Stimulated activated naive CD8-positive, alpha-beta T cell treated with anti-CD3 and anti-CD28 coated beads, Interleukin-15, Interleukin-2, amounts not matched to agents 100 U/mL and 50 U/mL, for 24 hours (primary cell): ENCODE results near the gene VPS37C.
"Not testable (repeated sequence)": the region's sequence is repeated elsewhere in the genome, so short reads cannot be mapped to it uniquely, and the experiment has no call there.

Experiments
- ATAC-seq: fragments of 150-1000 bp; cut with Tn5 transposase; one replicate; pipeline ENCODE4 v1.10.0; 2021
- DNase-seq: peaks from one replicate; pipeline ENCODE4 v3.0.0; 2021

The VPS37C gene

GRCh38 chr11:61116426-61117167 lies 44.6 kb downstream of the VPS37C start:
- ATAC-seq (peak; percentile 5), DNase-seq (no peak)

GRCh38 chr11:61115498-61116224 lies 45.6 kb downstream of the VPS37C start:
- no peak for ATAC-seq
- DNase-seq: no peak

GRCh38 chr11:61114913-61115312 lies 46.3 kb downstream of the VPS37C start:
- DNase-seq: no peak
- no peak for ATAC-seq

GRCh38 chr11:61113201-61113600 lies 48.0 kb downstream of the VPS37C start:
- no peak for ATAC-seq
- no peak for DNase-seq

- DNase-seq (no peak), ATAC-seq (no peak)
Measured at GRCh38 chr11:61112575-61112974, 48.7 kb downstream of the VPS37C start.

- ATAC-seq (peak; percentile 95), DNase-seq (peak; percentile 66)
Measured at GRCh38 chr11:61111786-61112517, 49.3 kb downstream of the VPS37C start.

GRCh38 chr11:61111050-61111435 lies 50.2 kb downstream of the VPS37C start:
- ATAC-seq: no peak
- no peak for DNase-seq

GRCh38 chr11:61110255-61111049 lies 50.8 kb downstream of the VPS37C start:
- ATAC-seq (no peak), DNase-seq (no peak)

- no peak for ATAC-seq
- no peak for DNase-seq
Measured at GRCh38 chr11:61109671-61110070, 51.6 kb downstream of the VPS37C start.

GRCh38 chr11:61108847-61109585 lies 52.2 kb downstream of the VPS37C start:
- ATAC-seq (no peak), DNase-seq (no peak)

GRCh38 chr11:61107888-61108287 lies 53.3 kb downstream of the VPS37C start:
- ATAC-seq (no peak), DNase-seq (no peak)

GRCh38 chr11:61106894-61107470 lies 54.2 kb downstream of the VPS37C start:
- no peak for ATAC-seq
- DNase-seq: no peak

GRCh38 chr11:61106296-61106695 lies 54.9 kb downstream of the VPS37C start:
- DNase-seq (no peak), ATAC-seq (no peak)

GRCh38 chr11:61104963-61105362 lies 56.3 kb downstream of the VPS37C start:
- ATAC-seq (no peak), DNase-seq (no peak)

- no peak for ATAC-seq
- DNase-seq: no peak
Measured at GRCh38 chr11:61103851-61104423, 57.3 kb downstream of the VPS37C start.

GRCh38 chr11:61102667-61103571 lies 58.3 kb downstream of the VPS37C start:
- DNase-seq: peak; percentile 47
- ATAC-seq: peak; percentile 59

- DNase-seq (no peak), ATAC-seq (no peak)
Measured at GRCh38 chr11:61098778-61099177, 62.4 kb downstream of the VPS37C start.

GRCh38 chr11:61098261-61098660 lies 63.0 kb downstream of the VPS37C start:
- not testable (repeated sequence) for ATAC-seq

GRCh38 chr11:61095021-61095420 lies 66.2 kb downstream of the VPS37C start:
- DNase-seq: no peak
- no peak for ATAC-seq

More at GRCh38 chr11:61098261-61098660, 63.0 kb downstream of the VPS37C start:
- DNase-seq: not testable (repeated sequence)
